ENCODE measurements around the gene OR6X1. TPM values are rescaled to one million over a fixed set of nuclear protein-coding genes. Genes with fewer than 3 reads are reported as not detected.

Gene OR6X1
- total RNA-seq, 1 donor from 2014 or later, result not detected

- peak in 1 of 2 donors; percentile 55 for ATAC-seq
- no peak for DNase-seq
- intact Hi-C loops (cut with DNase I), result no loop called here
These were observed 46.6 kb downstream of the OR6X1 start for GRCh38 chr11:123707606-123708205.

GRCh38 chr11:123707206-123707605 lies 47.1 kb downstream of the OR6X1 start:
- no peak for ATAC-seq

More at GRCh38 chr11:123707606-123708205, 46.6 kb downstream of the OR6X1 start:
- TF ChIP-seq, protein P1, sequence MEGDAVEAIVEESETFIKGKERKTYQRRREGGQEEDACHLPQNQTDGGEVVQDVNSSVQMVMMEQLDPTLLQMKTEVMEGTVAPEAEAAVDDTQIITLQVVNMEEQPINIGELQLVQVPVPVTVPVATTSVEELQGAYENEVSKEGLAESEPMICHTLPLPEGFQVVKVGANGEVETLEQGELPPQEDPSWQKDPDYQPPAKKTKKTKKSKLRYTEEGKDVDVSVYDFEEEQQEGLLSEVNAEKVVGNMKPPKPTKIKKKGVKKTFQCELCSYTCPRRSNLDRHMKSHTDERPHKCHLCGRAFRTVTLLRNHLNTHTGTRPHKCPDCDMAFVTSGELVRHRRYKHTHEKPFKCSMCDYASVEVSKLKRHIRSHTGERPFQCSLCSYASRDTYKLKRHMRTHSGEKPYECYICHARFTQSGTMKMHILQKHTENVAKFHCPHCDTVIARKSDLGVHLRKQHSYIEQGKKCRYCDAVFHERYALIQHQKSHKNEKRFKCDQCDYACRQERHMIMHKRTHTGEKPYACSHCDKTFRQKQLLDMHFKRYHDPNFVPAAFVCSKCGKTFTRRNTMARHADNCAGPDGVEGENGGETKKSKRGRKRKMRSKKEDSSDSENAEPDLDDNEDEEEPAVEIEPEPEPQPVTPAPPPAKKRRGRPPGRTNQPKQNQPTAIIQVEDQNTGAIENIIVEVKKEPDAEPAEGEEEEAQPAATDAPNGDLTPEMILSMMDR (IDR thresholded peaks at IDR 0.05), result peak; percentile 68
- Histone ChIP-seq H3K4me1 (no peaks in the 10 kb centered on the region), H3K4me3 (no peak overlapping the region), H3K36me3 (no peaks in the 10 kb centered on the region), H3K9me3 (no peaks in the 10 kb centered on the region), H3K27me3 (ENCODE audit: low read depth) (peaks cover 10% of the 10 kb centered on the region), H3K27ac (no peak overlapping the region)

DNA sequence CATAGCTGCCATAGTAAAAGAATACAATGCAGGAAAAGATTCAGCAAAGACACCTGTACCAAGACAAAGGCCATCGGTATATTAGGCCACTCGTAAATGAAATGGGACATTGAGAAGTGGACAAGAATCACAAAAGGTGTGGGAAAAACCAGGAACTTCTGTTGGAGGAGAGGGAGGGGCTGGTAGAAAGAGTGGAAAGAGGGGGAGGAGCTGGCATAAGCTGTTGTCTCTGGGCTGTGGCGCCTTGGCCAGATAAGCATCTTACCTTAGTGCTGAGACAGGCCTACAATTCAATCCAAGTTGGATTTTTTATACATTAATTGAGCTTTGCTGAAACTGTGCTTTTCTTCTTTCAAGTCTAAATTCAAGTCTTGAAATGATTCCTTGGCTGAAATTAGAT lies 50.0 kb downstream of the OR6X1 start:
- Histone ChIP-seq H3K4me3 (no peak overlapping the region), H3K27me3 (ENCODE audit: low read depth) (peaks cover 10% of the 10 kb centered on the region), H3K9me3 (no peaks in the 10 kb centered on the region), H3K36me3 (no peaks in the 10 kb centered on the region), H3K27ac (no peak overlapping the region), H3K4me1 (no peaks in the 10 kb centered on the region)
- no peak for ATAC-seq
- DNase-seq, result no peak
- TF ChIP-seq, protein P1 (IDR thresholded peaks at IDR 0.05), result no peak
- intact Hi-C loops (cut with DNase I), result no loop called here

More at GRCh38 chr11:123707206-123707605, 47.1 kb downstream of the OR6X1 start:
- H3K4me1 ChIP-seq, result no peaks in the 10 kb centered on the region
- no peak overlapping the region for H3K4me3 ChIP-seq
- H3K36me3 ChIP-seq, result no peaks in the 10 kb centered on the region
- H3K27me3 ChIP-seq (ENCODE audit: low read depth), result peaks cover 10% of the 10 kb centered on the region
- intact Hi-C loops (cut with DNase I), result no loop called here
- TF ChIP-seq, protein P1 (IDR thresholded peaks at IDR 0.05), result no peak
- no peak for DNase-seq
- H3K9me3 ChIP-seq, result no peaks in the 10 kb centered on the region
- no peak overlapping the region for H3K27ac ChIP-seq

Other genes starting within 250 kb of the OR6X1 start
- 3.2 TPM for gene SCN3B, start 99.9 kb downstream of the OR6X1 start, total RNA-seq
- gene ZNF202, start 12.9 kb downstream of the OR6X1 start, total RNA-seq, result 10.6 TPM
- not detected for gene OR6M1, start 51.8 kb upstream of the OR6X1 start, total RNA-seq
- not detected for gene TMEM225, start 131.2 kb upstream of the OR6X1 start, total RNA-seq
- gene OR8D4, start 147.6 kb upstream of the OR6X1 start, total RNA-seq, result not detected
- not detected for gene OR4D5, start 185.1 kb upstream of the OR6X1 start, total RNA-seq
- gene OR6T1, start 189.3 kb upstream of the OR6X1 start, total RNA-seq, result not detected
- not detected for gene OR10S1, start 223.3 kb upstream of the OR6X1 start, total RNA-seq
- gene OR10G6, start 240.6 kb upstream of the OR6X1 start, total RNA-seq, result not detected

Measured in lower lobe of right lung (tissue), 2 donors.